NK-92 (cell line): ENCODE results near the gene PACS2.
"Not testable (repeated sequence)": the region's sequence is repeated elsewhere in the genome, so short reads cannot be mapped to it uniquely, and the experiment has no call there.

ENCODE experiments used
- DNase-seq: peaks from one replicate; lab custom pipeline; 2025; ENCODE audit not compliant: unreplicated experiment; lab: John Stamatoyannopoulos, UW

Gene PACS2

DNA sequence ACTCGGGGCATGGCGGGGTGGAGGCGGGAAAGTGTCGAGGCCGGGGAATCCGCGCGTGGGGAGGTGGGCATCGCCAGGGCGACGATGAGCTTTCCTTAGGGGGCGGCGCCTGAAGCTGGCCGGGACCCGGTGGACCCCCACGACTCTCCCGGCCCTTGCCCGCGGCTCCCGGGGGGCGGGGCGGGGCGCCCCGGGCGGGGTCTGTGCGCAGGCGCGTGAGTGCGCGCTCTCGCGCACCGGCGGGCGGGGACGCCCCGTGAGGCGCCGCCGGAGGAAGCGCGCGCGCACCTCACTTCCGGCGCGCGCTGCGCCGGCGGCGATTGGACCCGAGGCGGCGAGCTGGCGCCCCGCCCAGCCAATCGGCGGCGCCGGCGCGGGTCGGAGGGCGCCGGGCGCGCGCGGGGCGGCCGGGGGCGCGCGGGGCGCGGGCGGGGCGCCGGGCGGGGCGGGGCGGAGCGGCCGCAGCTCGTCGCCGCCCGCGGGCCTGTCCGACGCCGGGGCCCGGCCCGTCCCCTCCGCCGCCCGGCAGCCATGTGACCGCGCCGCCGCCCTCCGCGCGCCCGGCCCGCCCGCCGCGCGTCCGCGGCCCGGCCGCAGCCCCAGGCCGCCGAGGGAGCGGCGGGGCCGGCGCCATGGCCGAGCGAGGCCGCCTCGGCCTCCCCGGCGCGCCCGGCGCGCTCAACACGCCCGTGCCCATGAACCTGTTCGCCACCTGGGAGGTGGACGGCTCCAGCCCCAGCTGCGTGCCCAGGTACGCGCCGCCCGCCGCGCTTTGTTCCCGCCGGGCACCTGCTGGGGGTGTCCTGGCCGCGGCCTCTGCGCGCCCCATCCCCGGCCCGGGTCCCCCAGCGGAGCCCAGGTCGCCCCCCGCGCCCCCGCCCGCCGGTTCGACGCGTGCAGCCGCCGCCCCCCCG is at the start of gene PACS2:
TSS of gene PACS2 (plus strand) at position 462 of the 914 bp plus-strand sequence. CDS start at position 633, 171 bp downstream.
- DNase-seq, result no peak

DNA sequence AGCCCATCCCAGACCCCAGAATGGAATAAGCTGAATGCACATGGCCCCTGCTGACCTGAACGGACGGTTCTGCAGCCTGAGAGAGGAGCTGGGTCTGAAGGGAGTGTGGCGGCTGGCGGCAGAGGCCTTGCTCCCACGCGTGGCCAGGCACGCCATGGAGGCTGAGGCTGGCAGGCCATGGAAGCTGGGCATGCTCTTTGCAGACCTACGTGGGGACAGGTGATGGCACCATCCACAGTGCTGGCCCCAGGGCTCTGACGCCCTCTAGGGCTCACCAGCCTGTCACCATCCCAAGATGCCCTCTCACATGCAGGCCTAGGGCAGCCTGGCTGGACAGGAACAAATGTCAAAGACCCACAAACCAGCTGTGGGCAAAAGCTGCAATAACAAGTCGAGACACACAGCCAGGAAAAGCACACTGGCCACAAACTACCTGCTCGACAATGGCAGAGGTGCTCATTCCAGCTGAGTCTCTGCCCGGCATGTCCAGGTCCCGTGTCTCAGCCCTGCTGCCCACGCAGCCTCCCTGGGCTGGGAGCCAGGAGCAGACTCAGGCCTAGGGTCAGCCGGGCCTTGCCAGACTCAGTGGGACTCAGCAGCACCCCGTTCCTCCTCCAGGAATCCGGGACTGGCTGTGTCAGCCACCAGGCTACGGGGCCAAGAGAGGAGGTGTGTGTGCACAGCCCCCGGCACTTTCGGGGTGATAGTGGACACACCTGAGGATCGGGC is 46.6 kb upstream of the PACS2 start:
- DNase-seq, result no peak

DNA sequence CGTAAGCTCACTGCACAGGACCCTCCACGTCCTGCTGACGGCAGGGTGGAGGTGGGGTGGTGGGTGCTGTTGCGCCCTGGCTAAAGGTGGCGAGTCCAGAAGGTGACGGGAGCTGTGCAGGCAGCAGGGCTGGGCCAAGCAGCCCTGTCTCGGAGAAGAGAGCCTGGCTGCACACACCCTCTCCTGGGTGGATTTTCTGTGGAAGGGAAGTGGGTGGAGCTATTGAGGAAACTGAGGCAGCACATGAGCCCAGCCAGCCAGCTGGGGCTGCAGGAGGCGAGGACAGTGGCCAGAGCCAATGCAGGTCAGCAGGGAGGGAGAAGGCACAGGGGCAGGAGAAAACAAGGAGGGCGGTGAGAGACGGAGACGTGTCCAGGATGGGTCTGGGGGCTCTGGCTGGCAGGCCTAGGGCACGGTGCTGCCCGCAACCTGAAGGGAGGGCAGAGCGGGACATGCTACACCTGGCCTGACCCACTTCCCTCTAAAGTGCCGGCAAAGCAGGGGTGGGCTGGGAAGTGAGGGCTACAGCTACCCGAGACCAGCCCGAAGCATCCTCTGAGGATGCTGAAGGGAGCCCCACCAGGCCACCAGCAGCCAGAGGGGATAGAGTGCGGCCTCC is 45.7 kb upstream of the PACS2 start:
- no peak for DNase-seq

DNA sequence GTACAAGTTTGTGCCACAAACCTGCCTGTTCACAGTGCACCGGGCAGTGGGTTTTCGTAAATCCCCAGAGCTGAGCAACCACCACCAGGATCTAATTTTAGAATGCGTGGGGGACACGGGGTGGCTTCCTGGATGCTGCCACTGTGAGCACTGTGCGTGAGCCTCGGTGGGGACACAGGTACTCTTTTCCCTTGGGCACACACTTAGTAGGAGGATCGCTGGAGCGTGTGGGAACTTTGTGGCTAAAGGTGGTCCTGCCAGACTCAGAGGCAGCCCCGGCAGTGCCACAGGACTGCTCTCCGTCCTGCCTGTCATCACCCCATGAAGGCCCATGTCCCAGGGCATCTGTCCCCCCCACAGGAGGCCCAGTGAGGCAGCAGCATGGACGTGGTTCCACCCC is 45.1 kb upstream of the PACS2 start:
- no peak for DNase-seq

DNA sequence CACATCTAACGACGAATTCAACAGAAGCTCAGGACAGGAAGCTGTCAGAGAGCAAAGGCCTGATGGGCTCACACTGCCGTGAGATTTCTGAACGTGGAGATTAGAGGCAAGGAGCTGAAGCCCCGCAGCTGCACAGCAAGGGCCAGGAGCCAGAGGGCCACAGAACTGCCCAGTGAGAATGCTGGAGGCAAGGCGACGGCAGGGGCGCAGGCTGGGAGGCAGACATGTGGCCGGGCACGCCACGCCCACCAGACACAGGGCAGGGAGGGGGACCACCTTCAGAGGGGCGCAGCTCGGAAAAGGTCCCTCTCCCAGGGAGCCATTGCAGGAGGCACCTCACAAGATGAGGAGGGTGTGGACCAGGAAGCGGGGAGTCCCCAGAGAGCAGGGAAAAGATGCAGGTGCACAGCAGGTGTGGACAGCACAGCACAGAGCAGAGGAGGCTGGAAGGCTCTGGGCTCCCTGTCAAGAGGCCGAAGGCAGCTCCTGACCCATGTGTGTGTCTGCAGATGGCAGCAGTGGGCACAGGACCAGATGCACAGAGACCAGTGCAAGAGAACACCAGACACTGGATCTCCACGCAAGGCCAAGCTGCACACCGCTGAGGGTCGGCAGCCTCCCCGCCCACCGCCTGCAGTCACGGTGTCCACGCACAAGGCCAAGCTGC is 43.2 kb upstream of the PACS2 start:
- no peak for DNase-seq

DNA sequence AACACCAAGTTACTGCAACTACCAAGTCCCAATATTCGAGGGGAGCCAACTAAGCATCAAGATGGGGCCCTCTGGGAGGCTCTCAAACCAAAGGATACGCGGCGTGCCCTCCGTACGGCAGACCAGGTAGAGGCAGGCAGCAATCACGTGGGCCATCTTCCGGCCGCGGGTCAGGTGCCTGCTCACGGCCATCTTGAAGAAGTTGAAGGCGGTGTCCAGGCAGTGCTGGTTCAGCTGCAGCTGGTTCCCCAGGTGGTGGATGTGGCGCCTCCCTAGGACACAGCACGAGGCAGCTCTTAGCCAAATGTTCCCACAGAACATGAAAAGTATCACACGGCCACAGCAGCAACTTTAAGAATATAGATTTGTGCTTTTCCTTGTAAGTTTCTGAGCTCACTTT is 41.9 kb upstream of the PACS2 start:
- DNase-seq, result no peak

DNA sequence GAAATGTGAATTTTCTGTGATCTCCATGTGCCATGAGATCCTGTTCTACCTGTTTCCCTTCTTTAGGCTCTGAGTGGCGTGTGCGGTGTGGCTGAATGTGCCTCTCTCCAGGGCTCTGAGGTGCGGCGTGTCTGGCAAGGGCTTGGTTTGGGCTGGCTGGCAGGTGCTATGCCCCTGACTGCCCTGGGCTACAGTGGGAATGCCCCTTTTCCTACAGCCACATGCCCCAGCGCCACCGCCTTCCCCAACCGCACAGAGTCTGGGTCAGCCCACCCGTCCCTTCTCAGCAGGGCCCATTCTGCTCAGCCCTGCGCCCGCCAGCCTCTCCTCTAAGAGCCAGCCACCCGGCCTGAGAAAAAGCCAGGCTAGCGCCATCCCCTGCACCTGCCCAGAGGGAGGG is 41.5 kb upstream of the PACS2 start:
- DNase-seq, result no peak

DNA sequence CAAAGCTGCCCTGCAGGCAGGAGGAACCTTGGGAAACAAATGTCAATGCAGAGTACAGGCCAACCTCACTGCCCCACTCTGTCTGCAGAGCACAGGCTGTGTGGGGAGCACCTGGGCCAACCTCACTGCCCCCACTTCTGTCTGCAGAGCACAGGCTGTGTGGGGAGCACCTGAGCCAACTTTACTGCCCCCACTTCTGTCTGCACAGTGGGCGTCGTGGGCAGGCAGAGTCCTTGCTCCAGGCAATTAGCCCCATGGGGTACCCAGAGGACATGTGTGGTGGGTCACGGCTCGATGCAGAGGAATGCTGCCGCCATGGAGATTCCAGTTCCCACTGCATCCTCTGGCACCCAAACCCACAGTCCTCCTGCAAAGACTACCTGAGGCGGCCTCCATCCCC is 39.9 kb upstream of the PACS2 start:
- no peak for DNase-seq

DNA sequence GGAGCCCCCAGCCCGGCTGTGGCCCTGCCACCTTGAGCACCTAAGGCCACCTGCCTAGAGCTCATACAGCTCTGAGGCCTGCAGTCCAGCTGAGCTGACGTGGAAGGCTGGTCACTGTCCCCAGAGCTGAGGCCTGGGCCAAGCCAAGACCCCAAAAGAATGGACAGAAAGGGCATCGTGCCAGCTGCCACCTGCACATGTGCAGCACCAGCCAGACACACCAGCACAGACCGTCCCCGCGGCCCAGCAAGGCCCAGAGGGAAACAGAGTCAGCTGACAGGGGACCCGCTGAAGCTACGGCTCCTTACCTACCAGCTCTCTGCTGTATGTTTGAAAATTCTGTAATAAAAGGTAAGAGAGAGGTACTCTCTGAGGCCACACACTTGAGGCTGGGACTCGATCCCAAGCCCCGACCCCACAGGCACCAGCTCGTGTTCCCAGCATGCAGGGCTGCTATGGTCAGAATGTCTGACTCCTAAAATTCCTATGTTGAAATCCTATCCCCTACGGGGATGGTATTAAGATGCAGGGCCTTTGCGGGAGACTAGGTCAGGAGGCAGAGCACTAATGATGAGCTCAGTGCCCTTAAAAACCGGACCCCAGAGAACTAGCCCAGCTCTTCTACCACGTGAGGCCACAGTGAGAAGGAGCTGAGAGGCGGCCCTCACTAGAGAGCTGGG is 39.1 kb upstream of the PACS2 start:
- no peak for DNase-seq

DNA sequence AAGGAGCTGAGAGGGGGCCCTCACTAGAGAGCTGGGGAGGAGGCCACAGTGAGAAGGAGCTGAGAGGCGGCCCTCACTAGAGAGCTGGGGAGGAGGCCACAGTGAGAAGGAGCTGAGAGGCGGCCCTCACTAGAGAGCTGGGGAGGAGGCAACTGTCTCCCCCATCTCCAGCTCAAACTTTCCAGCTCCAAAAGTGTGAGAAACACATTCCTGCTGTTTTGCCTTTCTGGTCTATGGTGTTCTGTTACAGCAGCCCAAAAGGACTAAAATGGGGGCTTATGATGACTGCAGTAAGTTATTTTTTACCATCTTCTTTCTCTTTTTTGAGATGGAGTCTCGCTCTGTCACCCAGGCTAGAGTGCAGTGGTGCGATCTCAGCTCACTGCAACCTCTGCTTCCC is 37.1 kb upstream of the PACS2 start:
- DNase-seq, result not testable (repeated sequence)

DNA sequence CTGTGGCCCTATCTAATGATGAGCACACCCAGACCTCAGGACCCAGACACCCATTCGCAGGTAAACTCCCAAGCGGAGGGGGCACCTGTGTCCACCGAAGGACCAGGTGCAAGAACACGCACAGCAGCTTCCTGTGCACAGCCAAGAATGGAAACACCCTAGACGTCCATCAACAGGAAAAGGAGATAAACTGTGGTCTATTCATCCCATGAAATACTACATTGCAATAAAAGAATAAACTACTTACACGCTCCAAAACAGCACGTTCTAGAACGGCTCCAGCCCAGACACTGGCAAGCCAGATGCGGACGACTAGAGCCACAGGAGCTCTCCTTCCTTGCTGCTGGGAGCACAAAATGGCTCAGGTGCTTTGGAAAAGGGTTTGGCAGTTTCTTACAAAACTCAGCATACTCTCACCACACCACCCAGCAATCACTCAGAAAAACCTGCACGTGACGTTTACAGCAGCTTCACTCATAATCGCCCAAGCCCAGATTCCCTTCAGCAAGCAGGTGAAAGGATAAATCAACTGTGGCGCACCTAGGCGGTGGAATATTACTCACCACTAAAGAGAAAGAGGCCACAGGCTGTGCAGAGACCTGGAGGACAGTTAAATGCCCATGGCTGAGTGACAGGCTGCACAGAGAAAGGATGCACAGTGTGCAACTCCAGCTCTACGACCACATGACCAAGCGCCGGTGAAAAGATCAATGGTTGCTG is 34.7 kb upstream of the PACS2 start:
- no peak for DNase-seq

DNA sequence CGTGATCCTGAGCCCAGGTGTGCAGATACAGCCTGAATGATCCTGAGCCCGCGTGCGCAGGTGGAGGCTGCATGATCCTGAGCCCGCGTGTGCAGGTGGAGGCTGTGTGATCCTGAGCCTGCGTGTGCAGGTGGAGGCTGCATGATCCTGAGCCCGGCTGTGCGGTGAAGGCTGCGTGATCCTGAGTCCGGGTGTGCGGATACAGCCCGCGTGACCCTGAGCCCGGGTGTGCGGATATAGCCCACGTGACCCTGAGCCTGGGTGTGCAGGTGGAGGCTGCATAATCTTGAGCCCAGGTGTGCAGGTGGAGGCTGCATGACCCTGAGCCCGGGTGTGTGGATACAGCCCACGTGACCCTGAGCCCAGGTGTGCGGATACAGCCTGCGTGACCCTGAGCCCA is 34.0 kb upstream of the PACS2 start:
- DNase-seq, result no peak

DNA sequence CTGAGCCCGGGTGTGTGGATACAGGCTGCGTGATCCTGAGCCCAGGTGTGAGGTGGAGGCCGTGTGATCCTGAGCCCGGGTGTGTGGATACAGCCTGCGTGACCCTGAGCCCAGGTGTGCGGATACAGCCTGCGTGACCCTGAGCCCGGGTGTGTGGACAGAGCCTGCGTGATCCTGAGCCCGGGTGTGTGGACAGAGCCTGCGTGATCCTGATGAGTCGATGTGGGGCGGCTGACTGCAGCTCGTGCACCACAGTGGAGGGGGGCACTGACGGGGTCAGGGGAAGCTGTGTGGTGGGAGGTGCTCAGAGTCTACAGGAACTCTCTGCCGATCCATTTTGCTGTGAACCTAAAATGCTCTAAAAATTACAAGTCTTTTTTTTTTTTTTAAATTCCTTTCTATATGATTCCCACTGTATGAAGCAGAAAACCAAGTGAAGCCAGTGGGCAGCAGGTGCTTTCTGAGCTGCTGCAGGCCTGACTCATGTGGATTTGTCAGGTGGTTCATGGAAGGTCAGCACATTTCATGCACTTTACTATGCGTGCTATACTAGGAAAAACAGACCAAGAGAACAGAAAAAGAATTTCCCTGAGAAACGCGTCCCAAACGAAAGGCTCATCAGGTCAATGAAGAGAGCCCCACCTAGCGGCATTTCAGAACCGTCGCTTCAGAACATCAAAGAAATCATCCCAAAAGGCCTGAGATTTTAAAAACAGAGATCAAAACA is 33.0 kb upstream of the PACS2 start:
- no peak for DNase-seq

DNA sequence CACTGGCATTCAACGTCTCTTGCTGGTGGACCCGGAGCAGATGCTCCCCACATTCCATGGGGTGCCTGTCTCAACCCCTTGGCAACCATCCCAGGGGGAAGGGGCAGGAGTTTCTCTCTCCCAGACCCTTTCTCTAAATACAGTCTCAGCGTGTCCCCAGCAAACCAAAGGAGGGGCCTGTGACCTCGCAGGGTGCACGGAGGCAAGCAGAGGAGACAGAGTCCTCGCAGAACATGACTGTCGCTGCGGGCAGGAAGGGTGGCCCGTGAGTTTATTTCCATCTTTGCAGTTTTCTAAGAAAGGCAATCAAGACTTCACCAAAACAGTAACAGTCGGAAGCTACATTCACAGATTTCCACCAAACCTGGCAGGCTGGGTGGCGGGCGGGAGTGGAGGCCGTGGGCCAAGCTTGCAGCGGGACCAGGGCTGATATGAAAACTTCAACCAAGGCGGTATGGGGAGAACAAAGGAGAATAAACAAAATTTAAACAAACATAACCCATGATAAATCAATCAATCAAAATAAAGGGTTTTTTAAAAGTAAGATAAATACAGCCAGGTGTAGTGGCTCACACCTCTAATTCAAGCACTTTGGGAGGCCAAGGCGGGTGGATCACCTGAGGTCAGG is 32.3 kb upstream of the PACS2 start:
- no peak for DNase-seq

DNA sequence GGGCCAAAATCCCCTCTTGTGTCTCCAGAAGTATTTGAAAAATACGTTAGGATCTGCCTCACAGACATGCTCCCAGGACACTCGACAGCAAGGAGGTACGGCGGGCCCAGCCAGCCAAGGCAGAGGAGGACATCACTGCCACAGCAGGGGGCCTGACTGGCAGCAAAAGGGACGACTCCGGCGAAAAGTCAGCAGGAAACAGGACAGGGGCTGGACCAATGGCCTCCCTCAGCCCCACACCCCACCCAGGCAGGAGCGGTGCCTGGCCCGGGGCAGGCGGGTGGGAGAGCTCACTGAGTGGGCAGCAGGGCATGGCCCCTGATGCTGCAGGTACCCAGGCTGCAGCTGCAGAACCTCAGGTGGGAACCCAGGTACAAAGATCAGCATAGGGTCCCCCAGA is 31.5 kb upstream of the PACS2 start:
- DNase-seq, result no peak

DNA sequence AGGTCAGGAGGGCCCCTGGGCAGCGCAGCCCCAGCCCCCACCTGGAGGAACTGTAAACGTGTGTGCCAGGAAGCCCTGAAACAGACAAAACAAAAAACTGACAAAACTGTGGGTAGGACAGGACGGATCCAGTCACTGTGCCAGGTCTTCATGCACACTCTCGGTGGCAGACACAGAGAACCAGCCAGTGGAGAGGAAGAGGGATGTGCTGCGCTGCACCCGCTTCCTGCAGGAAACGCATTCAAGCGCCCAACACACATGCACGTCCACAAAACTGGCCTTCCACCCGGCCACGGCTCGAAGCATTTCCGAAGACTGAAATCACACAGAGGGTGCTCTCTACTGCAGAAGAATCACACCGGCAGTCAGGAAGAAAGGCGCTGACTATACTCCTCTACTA is 30.6 kb upstream of the PACS2 start:
- no peak for DNase-seq

DNA sequence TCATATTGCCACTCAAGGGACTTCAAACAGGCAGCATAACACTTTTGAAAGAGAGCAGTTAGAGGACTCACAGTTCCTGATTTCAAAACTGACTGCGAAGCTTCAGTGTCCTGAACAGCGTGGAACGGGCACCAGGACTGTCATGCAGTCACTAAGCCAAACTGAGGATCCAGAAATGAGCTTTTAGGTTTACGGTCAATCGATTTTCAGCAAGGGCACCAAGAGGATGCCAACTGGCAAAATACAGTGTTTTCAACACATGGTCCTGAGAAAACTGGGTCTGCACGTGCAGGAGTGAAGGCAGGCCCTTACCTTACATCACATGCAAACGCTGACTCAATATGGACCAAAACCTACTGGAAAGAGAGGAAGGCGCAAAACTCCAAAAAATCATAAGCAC is 29.4 kb upstream of the PACS2 start:
- DNase-seq, result no peak

DNA sequence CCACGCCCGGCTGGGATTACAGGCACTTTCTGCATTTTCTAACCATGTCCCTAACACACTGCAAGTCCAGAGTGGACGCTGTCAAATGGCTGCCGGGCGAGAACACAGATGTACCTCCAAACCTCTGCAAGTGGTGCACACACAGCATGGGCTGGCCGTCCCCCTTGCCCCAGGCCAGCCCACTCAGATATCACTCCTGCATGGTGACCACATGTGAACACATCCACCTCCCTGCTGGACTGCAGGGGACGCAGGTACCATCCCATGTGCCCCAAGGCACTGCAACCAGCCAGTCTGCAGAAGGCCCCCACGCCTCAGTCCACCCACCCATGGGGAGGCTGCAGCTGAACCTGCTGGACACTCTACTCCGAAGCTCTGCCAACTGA is 27.8 kb upstream of the PACS2 start:
- DNase-seq, result no peak
